GM12875 (cell line): ENCODE data around the gene KIAA0753.

Source experiments
- H3K4me3 ChIP-seq: one replicate; pipeline ENCODE4 v1.5.1; 2011; ENCODE audit warnings: low read depth, low read length, control low read depth
- CTCF ChIP-seq: IDR thresholded peaks from 2 replicates; pipeline ENCODE4 v1.5.1; 2011; ENCODE audit warnings: low read depth, mild to moderate bottlenecking, control low read depth, inconsistent platforms, low read length, moderate library complexity, borderline replicate concordance; ENCODE audit not compliant: insufficient read depth

The KIAA0753 gene

GRCh38 chr17:6528557-6528956, 112.0 kb downstream of the KIAA0753 start:
- no peak overlapping the region for H3K4me3 ChIP-seq
- no peak for TF ChIP-seq CTCF
